GM12872 (cell line): ENCODE measurements around the gene PLSCR5.

Experiments used
- CTCF ChIP-seq: IDR thresholded peaks from 3 replicates; pipeline ENCODE4 v1.5.1; 2011; ENCODE audit warnings: low read depth, mild to moderate bottlenecking, low read length, moderate library complexity; ENCODE audit not compliant: insufficient read depth

PLSCR5 gene

GRCh38 chr3:146612015-146612414 lies 6.9 kb upstream of the PLSCR5 start:
- TF ChIP-seq CTCF = no peak

GRCh38 chr3:146611096-146611495 lies 6.0 kb upstream of the PLSCR5 start:
- no peak for TF ChIP-seq CTCF

- TF ChIP-seq CTCF = no peak
Observed at GRCh38 chr3:146598535-146598934, 6.6 kb downstream of the PLSCR5 start.

GRCh38 chr3:146594843-146595482 lies 10.2 kb downstream of the PLSCR5 start:
- no peak for TF ChIP-seq CTCF

- TF ChIP-seq CTCF = no peak
Observed at GRCh38 chr3:146593776-146594175, 11.4 kb downstream of the PLSCR5 start.

GRCh38 chr3:146590521-146590920 lies 14.6 kb downstream of the PLSCR5 start:
- TF ChIP-seq CTCF = no peak

GRCh38 chr3:146589899-146590508 lies 15.1 kb downstream of the PLSCR5 start:
- peak; percentile 36; the same call in 1 of the 3 replicates for TF ChIP-seq CTCF
